ENCODE data around the gene STK38L.

STK38L gene

GRCh38 chr12:27280412-27280811 lies 36.3 kb downstream of the STK38L start:
- no peak for DNase-seq

GRCh38 chr12:27282754-27283153 lies 38.7 kb downstream of the STK38L start:
- DNase-seq, result no peak

- DNase-seq, result no peak
Measured at GRCh38 chr12:27284021-27284420, 39.9 kb downstream of the STK38L start.

- DNase-seq, result no peak
Measured at GRCh38 chr12:27284751-27285150, 40.7 kb downstream of the STK38L start.

- DNase-seq, result peak; percentile 71
Measured at GRCh38 chr12:27285403-27285802, 41.3 kb downstream of the STK38L start.

GRCh38 chr12:27289414-27289813 lies 45.3 kb downstream of the STK38L start:
- no peak for DNase-seq

GRCh38 chr12:27290501-27291168 lies 46.5 kb downstream of the STK38L start:
- DNase-seq, result no peak

GRCh38 chr12:27291862-27292261 lies 47.8 kb downstream of the STK38L start:
- no peak for DNase-seq

- no peak for DNase-seq
Measured at GRCh38 chr12:27292718-27293117, 48.6 kb downstream of the STK38L start.

GRCh38 chr12:27293463-27293862 lies 49.4 kb downstream of the STK38L start:
- no peak for DNase-seq

GRCh38 chr12:27296674-27297073 lies 52.6 kb downstream of the STK38L start:
- DNase-seq, result no peak

- DNase-seq, result no peak
Measured at GRCh38 chr12:27297566-27297965, 53.5 kb downstream of the STK38L start.

- DNase-seq, result no peak
Measured at GRCh38 chr12:27299102-27299501, 55.0 kb downstream of the STK38L start.

GRCh38 chr12:27300226-27300625 lies 56.1 kb downstream of the STK38L start:
- no peak for DNase-seq

GRCh38 chr12:27303139-27304111 lies 59.3 kb downstream of the STK38L start:
- no peak for DNase-seq

- DNase-seq, result no peak
Measured at GRCh38 chr12:27304856-27305255, 60.8 kb downstream of the STK38L start.

GRCh38 chr12:27305673-27306456 lies 61.8 kb downstream of the STK38L start:
- DNase-seq, result no peak

- no peak for DNase-seq
Measured at GRCh38 chr12:27309293-27309994, 65.4 kb downstream of the STK38L start.

GRCh38 chr12:27309995-27310315 lies 65.9 kb downstream of the STK38L start:
- no peak for DNase-seq

- no peak for DNase-seq
Measured at GRCh38 chr12:27316947-27317346, 72.9 kb downstream of the STK38L start.

GRCh38 chr12:27319409-27319808 lies 75.3 kb downstream of the STK38L start:
- no peak for DNase-seq

- DNase-seq, result no peak
Measured at GRCh38 chr12:27319848-27320247, 75.8 kb downstream of the STK38L start.

- no peak for DNase-seq
Measured at GRCh38 chr12:27324530-27324929, 80.4 kb downstream of the STK38L start.
